Ovary (tissue), 3 donors: ENCODE data around the gene MAN1A1.

Source experiments
- CTCF ChIP-seq, 3 donors: fragments of 450-650 bp in 2 of 3; fragments of 200-600 bp in 1 of 3; IDR thresholded peaks; one replicate each; pipeline versions ENCODE4 v1.5.1 to v1.8.0; 2016 to 2022; ENCODE audit warnings: antibody characterized with exemption in 3 of 3, mild to moderate bottlenecking in 1 of 3
- POLR2A ChIP-seq: fragments of 450-650 bp; IDR thresholded peaks from one replicate; pipeline ENCODE4 v1.6.1; 2017; ENCODE audit warnings: antibody characterized with exemption, mild to moderate bottlenecking, moderate library complexity
- donor health status: DM: no; HTN: no; CAD: no.

GRCh38 chr6:119346936-119347335 is 2.6 kb downstream of the MAN1A1 start:
- no peak for TF ChIP-seq POLR2A
- no peak for TF ChIP-seq CTCF (IDR thresholded peaks at IDR 0.05)
